Heart right ventricle (tissue), 16 donors: Measurements from ENCODE around the gene S100A2. TPM values are rescaled to one million over a fixed set of nuclear protein-coding genes. Genes with fewer than 3 reads are reported as not detected.
"Not testable (repeated sequence)": the region's sequence is repeated elsewhere in the genome, so short reads cannot be mapped to it uniquely, and the experiment has no call there.

ENCODE experiments used
- ATAC-seq, 8 donors: fragments of 200-7000 bp; cut with Tn5 transposase; one replicate each; pipeline ENCODE4 v1.9.1; 2020; ENCODE audit warnings: mild to moderate bottlenecking in 8 of 8, moderate library complexity in 8 of 8, moderate number of reproducible peaks in 1 of 8
- DNase-seq, 2 donors: peaks; one replicate each; pipeline ENCODE4 v3.0.0-alpha.2; 2020
- H3K27ac ChIP-seq, 10 donors: fragments of 200-600 bp; sonication (generic) in 2 of 10; one replicate each; pipeline versions ENCODE4 v1.5.0 to v1.8.0; 2020 to 2022; ENCODE audit warnings: mild to moderate bottlenecking in 3 of 10
- H3K27me3 ChIP-seq, 7 donors: fragments of 200-600 bp; one replicate each; pipeline ENCODE4 v1.8.0; 2021 to 2022; ENCODE audit warnings: mild to moderate bottlenecking in 2 of 7
- H3K36me3 ChIP-seq, 9 donors: fragments of 200-600 bp; sonication (generic) in 1 of 9; one replicate each; pipeline versions ENCODE4 v1.5.0 to v1.8.0; 2020 to 2022; ENCODE audit warnings: mild to moderate bottlenecking in 2 of 9
- H3K4me1 ChIP-seq, 9 donors: fragments of 200-600 bp; sonication (generic) in 1 of 9; one replicate each; pipeline versions ENCODE4 v1.5.0 to v1.8.0; 2020 to 2022; ENCODE audit warnings: mild to moderate bottlenecking in 4 of 9
- H3K4me3 ChIP-seq, 10 donors: fragments of 200-600 bp; sonication (generic) in 2 of 10; one replicate each; pipeline versions ENCODE4 v1.5.0 to v1.8.0; 2020 to 2022; ENCODE audit warnings: mild to moderate bottlenecking in 7 of 10, moderate library complexity in 2 of 10
- H3K9me3 ChIP-seq, 11 donors: fragments of 200-600 bp in 10 of 11; sonication (generic) in 2 of 11; one replicate each; pipeline versions ENCODE4 v1.5.0 to v1.8.0; 2013 to 2022; ENCODE audit warnings: mild to moderate bottlenecking in 2 of 11, control low read depth in 1 of 11, moderate library complexity in 1 of 11
- WGBS, 2 donors: extraction: QIAGEN DNeasy Blood & Tissue Kit; methylation state at CpG; one replicate each; pipeline ENCODE4 v1.1.7; 2013; ENCODE audit warnings: inconsistent platforms in 1 of 2; 5-methylcytosine and 5-hydroxymethylcytosine counted together
- intact Hi-C, 10 donors: fragments of 100-400 bp; cut with DNase I; formaldehyde crosslinking; loops; one replicate each; pipeline versions ENCODE4 v1.11.1 to v1.14.2; 2022
- polyA plus RNA-seq, 2 donors: library from polyadenylated mRNA; stranded (reverse); fragments of 200-250 nt; gene quantifications; one replicate each; pipeline ENCODE4 v1.2.3, GENCODE V29; 2013
- total RNA-seq, 10 donors: library from RNA; stranded (reverse); fragmentation: NEBNext Ultra II Directional in 3 of 10; extraction: Animal tissue kit (Norgen Biotek cat#: 25700) in 3 of 10; gene quantifications; one replicate each; pipeline versions ENCODE4 v1.2.1 to v1.2.4, GENCODE V29; 2021 to 2023
- TF ChIP-seq, protein P1 (sequence below), 9 donors: fragments of 200-600 bp; sonication (generic) in 2 of 9; IDR thresholded peaks; one replicate each; pipeline versions ENCODE4 v1.5.0 to v1.8.0; 2021 to 2022; ENCODE audit warnings: antibody characterized with exemption in 9 of 9, mild to moderate bottlenecking in 5 of 9, moderate library complexity in 1 of 9
- donor health status: Arrhythmogenic right ventricular cardiomyopathy.
- donor health status: ischemic (EF 13 %, LVEDD 7.1; RV severe dilation, severe dysfunction).
- donor health status: healthy with polysubstance abuse.
- donor health status: DM: no; HTN: yes; CAD: no.
- donor health status: DM: no; HTN: no; CAD: no.
- donor health status: ischemic (EF 25% LVEDD 6.9; RV normal size, moderate dysfunction).
- donor health status: ischemic (EF 25% LVEDD 5.7; RV mildly dilated, moderate dysfunction).
- donor health status: healthy.
- donor health status: DM: yes; HTN: yes; CAD: no.
- donor health status: Ischemic cardiomyopathy.
- donor health status: ischemic (EF 35%, LVEDD 5.7; RV mildly dilated, moderate dysfunction).
- donor health status: nonischemic (EF 11% LVEDD 7.7; RV severe dilation, severe dysfunction).
- donor health status: DM: yes; HTN: yes; CAD: no.
- donor health status: PGD.
- donor health status: ischemic (EF 29% LVEDD 5.4; RV normal size, mild dysfunction).
- donor health status: nonischemic (EF 23%, LVEDD 6.1; RV moderate dilation, normal function).

Gene S100A2
- total and polyA plus RNA-seq, 12 donors: 1.2 to 7.4 (median 3.1) TPM; not detected in 1

DNA sequence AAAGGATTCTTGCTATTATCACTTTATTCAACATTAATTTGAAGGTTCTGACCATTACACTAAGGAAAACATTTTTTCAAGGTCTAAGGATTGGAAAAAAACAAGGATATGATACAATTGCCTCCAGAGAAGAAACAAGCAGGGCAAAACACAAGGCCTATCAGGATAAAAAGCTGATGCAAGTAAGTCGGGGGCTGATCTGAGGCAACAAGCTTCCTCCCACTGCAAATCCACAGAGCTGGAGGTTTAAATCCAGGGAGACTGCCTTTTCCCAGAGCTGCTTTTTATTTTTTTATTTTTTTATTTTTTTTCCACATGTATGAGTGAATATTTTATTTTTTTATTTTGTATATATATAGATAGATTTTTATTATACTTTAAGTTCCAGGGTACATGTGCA is 19.4 kb upstream of the S100A2 start:
- no peak overlapping the region for H3K4me3 ChIP-seq
- no peak for ATAC-seq
- TF ChIP-seq, protein P1, sequence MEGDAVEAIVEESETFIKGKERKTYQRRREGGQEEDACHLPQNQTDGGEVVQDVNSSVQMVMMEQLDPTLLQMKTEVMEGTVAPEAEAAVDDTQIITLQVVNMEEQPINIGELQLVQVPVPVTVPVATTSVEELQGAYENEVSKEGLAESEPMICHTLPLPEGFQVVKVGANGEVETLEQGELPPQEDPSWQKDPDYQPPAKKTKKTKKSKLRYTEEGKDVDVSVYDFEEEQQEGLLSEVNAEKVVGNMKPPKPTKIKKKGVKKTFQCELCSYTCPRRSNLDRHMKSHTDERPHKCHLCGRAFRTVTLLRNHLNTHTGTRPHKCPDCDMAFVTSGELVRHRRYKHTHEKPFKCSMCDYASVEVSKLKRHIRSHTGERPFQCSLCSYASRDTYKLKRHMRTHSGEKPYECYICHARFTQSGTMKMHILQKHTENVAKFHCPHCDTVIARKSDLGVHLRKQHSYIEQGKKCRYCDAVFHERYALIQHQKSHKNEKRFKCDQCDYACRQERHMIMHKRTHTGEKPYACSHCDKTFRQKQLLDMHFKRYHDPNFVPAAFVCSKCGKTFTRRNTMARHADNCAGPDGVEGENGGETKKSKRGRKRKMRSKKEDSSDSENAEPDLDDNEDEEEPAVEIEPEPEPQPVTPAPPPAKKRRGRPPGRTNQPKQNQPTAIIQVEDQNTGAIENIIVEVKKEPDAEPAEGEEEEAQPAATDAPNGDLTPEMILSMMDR (IDR thresholded peaks at IDR 0.05): no peak
- no peaks in the 10 kb centered on the region for H3K27me3 ChIP-seq
- DNase-seq: no peak
- no peak overlapping the region for H3K27ac ChIP-seq
- WGBS, 2 donors: 83 to 84% methylated on average over 1 of the region's 1 CpG
- peaks cover 0 to 9% (median 0%) of the 10 kb centered on the region in 9 donors for H3K4me1 ChIP-seq
- no peaks in the 10 kb centered on the region for H3K36me3 ChIP-seq
- no peaks in the 10 kb centered on the region for H3K9me3 ChIP-seq
- intact Hi-C loops: loop anchor here in 1 of 10 donors (5.0 kb wide), 1 partner anchor 218 kb away; no protein-coding TSS in a partner anchor

DNA sequence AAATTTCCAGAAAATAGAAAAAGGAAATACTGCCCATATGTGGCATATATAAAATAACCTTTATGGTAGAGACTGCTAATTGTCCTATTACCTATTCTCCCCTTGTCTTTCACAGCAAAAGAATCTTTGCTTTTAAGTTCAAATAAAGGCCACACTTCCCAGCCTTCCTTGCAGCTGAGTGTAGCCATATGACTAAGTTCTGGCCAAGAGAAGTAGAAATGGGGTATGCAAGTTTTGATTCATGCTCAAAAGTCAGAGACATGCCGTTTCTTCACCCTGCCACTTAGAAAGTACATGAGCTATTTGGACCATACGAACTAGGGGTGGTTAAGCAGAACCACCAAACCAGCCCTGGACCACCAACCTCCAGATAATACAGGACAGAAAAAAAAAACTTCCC is 18.3 kb upstream of the S100A2 start:
- intact Hi-C loops: no loop called here
- Histone ChIP-seq H3K27ac (no peak overlapping the region), H3K27me3 (no peaks in the 10 kb centered on the region), H3K9me3 (no peaks in the 10 kb centered on the region), H3K4me1 (peaks cover 0 to 9% (median 0%) of the 10 kb centered on the region in 9 donors), H3K4me3 (no peak overlapping the region), H3K36me3 (no peaks in the 10 kb centered on the region)
- TF ChIP-seq, protein P1 (IDR thresholded peaks at IDR 0.05): no peak
- DNase-seq (no peak), ATAC-seq (no peak)
- 86 to 93% methylated on average over 2 of the region's 2 CpGs for WGBS, 2 donors

DNA sequence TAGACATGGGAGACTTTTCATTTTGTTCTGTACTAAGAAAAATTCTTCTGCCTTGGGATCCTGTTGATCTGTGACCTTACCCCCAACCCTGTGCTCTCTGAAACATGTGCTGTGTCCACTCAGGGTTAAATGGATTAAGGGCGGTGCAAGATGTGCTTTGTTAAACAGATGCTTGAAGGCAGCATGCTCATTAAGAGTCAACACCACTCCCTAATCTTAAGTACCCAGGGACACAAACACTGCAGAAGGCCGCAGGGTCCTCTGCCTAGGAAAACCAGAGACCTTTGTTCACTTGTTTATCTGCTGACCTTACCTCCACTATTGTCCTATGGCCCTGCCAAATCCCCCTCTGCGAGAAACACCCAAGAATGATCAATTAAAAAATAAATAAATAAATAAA is 17.9 kb upstream of the S100A2 start:
- WGBS, 2 donors: 91 to 93% methylated on average over 2 to 3 of the region's 3 CpGs
- H3K4me3 ChIP-seq, ATAC-seq, H3K27ac ChIP-seq, H3K4me1 ChIP-seq, H3K36me3 ChIP-seq, DNase-seq, intact Hi-C loops, H3K27me3 ChIP-seq, H3K9me3 ChIP-seq: not testable (repeated sequence)

DNA sequence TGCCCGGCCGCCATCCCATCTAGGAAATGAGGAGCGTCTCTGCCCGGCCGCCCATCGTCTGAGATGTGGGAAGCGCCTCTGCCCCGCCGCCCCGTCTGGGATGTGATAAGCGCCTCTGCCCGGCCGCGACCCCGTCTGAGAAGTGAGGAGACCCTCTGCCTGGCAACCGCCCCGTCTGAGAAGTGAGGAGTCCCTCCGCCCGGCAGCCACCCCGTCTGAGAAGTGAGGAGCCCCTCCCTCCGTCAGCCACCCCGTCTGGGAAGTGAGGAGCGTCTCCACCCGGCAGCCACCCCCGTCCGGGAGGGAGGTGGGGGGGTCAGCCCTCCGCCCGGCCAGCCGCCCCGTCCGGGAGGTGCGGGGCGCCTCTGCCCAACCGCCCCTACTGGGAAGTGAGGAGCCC is 17.2 kb upstream of the S100A2 start:
- ATAC-seq, intact Hi-C loops, H3K27me3 ChIP-seq, H3K36me3 ChIP-seq, DNase-seq, H3K9me3 ChIP-seq, H3K27ac ChIP-seq, H3K4me1 ChIP-seq, H3K4me3 ChIP-seq: not testable (repeated sequence)
- WGBS, 2 donors: 91 to 96% methylated on average over 32 to 34 of the region's 34 CpGs

DNA sequence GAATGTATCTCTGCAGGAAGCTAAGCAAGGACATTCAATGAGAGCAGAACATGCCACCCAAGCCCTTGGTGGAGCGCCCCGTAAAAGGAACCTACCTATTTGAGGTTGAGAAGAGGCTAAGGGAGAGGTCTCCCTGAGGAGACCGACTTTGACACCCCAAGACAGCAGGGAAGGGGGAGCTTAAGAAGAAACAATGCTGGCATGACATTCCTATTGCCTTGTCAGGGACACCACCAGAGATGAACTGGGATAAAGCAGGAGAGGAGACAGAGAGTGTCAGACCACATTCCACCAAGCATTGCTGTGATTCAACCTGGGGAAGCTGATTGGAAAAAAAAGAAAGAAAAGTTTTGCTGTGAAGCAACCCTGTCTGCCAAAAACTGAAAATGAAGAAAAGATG is 13.3 kb upstream of the S100A2 start:
- intact Hi-C loops: loop anchor here in 5 of 10 donors (5.0 to 10.0 kb wide), 4 partner anchors 38 to 166 kb away; partner anchors contain the start of genes S100A14 (in 1 of the 5) and SNAPIN (in 1 of the 5)
- Histone ChIP-seq H3K9me3 (no peaks in the 10 kb centered on the region), H3K36me3 (no peaks in the 10 kb centered on the region), H3K27me3 (no peaks in the 10 kb centered on the region), H3K4me1 (no peaks in the 10 kb centered on the region), H3K4me3 (no peak overlapping the region), H3K27ac (no peak overlapping the region)
- TF ChIP-seq, protein P1 (IDR thresholded peaks at IDR 0.05): no peak
- DNase-seq (no peak), ATAC-seq (no peak)
- 81 to 82% methylated on average over 3 of the region's 3 CpGs for WGBS, 2 donors
